Activated effector memory CD4-positive, alpha-beta T cell treated with anti-CD3 and anti-CD28 coated beads, Interleukin-2, amount 50 U/mL, for 16 hours (primary cell): ENCODE measurements around the gene CD6.
A peak's percentile ranks its signal among the peaks of the same experiment; 100 is the strongest.

Source experiments
- DNase-seq: peaks from one replicate; pipeline ENCODE4 v3.0.0-alpha.2; 2020

The CD6 gene

GRCh38 chr11:61034704-61035525, 63.4 kb downstream of the CD6 start:
- no peak for DNase-seq

DNA sequence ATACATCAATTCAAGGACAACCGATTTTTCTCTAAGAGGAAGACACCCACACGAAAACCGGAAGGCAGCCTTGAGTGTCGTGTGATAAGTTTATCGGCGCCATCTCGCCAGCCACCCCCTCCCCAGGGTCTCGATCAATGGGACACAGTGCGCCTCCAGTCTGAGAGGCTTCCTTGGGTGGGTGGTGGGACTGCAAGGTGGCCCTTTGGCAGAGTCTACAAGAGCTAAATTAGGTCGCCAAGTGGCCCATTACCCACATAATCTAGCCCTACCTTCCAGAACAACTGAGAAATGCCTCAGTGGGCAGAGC, 64.0 kb downstream of the CD6 start:
- no peak for DNase-seq

DNA sequence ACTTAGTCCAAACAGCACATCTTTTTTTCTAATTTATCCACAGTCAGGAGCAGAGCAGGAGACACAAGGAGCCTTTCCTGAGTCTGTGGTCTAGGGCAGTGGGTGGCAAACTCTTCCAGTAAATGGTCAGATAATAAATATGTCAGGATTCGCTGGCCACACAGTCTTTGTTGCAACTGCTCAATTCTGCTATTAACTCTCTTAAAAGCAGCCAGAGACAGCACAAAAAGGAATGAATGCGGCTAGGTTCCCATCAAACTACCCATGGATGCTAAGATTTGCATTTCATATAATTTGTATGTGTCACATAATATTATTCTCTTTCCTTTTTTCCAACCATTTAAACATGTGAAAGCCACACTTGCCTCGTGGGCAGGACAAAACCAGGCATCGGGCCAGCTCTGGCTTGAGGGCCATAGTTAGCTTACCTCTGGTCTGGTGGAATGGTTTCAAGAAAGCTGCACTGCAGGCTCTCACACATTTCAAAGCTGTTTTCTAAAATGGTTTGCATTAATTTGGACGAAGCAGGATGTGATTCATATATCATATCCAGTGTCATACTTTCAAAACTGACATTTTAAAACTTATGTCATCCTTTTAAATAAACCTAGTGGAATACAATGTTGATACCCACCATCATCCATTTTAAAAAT, 66.1 kb downstream of the CD6 start:
- no peak for DNase-seq

DNA sequence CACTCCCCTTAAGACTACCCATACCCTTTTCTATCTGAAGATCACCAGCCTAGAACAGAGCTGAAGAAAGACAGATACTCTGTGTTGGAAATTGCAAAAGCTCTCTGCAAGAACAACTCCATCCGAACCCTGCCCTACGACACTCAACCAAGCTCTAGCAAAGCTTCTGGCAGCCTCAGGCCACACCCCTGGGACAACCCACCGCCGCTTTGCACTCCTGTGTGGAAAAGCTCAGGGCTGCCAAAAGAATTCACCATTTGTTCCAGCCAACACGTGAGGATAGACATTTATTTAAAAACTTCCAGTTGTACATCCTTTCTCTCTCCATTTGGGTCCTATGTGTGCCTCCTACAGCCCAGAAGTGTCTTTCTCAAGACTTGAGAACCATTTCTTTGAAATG, 68.4 kb downstream of the CD6 start:
- DNase-seq, result no peak

DNA sequence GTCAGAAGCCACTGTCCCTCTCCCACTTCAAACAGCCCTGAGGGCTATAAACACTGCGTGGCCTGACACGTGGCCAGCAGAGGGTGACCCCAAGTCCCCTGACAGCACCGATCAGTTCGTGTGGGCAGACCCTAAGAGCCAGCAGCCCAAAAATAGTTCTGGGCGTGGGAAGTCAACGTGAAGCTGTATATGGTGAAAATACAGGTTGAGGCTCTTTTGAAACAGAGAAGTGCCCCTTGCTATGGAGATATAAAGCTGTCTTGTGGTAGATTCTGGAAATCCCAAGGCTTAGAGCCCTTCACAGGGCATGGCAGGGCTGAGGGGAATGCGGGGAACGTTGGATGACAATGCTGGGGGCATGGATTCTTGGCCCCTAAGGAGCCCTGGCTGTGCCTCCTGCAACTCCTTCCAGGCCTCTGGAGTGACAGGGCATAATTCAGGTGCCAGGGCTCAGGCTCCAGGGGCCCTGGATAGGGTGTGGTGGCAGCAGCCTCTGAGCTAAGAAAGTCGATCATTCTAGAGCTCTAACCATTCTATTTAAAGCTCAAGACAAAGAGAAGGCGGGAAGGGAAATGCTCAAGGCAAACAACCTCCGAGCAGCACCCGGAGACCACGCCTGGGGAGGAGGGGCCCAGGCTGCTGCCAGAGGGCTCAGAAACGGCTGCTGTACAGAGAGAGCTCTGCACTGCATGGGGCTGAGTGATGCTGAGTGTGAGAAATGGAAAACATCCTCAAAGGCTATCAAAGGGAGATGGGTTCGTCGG, 70.5 kb downstream of the CD6 start:
- DNase-seq, result peak; percentile 91

- DNase-seq, result no peak
Measured at GRCh38 chr11:61042537-61042936, 71.1 kb downstream of the CD6 start.

DNA sequence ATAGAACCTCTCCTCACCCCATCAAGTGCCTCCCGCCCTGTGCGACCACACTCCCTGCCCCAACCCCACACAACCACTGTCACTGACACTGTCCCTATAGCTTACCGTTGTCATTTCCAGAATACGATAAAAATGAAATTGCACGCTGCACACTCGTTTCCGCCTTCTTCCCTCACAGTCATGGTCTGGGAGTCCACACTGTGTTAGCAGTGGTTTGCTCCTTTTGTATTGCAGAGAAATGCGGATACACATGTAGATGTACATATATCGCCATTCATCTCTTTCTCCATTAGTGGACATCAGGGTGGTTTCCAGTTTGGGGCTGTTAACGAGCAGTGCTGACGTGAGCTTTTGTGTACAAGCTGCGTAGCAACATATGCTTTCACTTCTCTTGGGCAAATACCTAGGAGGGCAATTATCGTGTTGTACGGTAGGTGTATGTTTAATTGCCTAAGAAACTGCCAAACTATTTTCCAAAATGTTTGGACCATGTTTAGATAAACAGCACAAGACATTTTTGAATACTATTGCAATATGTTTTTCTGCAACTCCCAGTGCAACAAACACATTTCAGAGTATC, 71.6 kb downstream of the CD6 start:
- DNase-seq, result peak; percentile 67

GRCh38 chr11:61045271-61045670, 73.8 kb downstream of the CD6 start:
- peak; percentile 16 for DNase-seq

DNA sequence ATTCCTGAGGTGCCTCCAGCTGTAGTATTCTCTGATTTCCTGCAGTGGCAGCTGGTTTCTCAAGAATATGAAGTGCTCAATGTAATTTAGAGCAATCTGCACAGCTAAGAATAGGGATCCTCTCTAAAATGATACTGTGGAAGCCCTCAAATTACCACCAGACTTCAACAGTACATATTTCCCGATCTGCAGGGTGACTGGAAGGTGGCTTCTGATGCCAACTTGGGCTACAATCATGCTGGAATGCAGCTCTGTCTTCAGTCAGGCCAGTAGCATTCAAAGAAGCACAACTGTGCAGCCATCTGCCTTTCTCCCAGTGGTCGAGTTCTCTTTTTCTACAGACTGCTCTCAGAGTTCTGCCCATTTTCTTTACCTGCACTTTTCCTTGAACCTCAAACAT, 75.4 kb downstream of the CD6 start:
- DNase-seq, result peak; percentile 12

DNA sequence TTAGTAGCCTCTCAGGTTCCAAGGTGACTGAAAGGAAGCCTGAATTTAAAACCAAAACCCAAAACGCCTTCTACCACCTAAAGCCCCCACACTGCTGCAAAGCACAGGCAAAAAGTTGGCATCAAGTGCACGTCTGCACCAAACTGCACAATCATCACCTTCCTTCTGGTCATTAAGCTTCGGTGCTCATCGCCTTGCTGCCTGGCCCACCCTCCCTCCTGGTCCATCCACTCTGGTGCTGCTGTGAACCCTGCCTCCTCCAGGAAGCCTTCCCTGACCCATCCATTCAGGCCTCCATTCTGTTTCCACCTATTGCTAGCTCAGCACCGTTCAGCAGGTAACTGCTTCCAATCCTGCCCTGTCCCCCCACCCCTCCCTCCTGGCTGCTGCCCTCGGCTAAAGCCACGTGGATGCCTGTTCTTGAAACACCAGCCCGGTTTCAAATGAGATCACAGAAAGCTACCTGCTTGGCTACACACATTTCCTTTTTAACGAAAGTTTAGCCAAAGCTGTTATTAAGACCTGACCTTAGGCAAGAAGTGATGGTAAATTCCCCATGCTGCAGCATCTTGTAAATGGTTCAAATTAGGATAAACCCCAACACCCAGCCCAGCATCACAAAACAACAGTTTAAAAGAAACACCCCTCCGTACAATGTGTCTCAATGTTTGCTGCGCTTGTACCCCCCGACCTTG, 77.0 kb downstream of the CD6 start:
- peak; percentile 55 for DNase-seq

GRCh38 chr11:61049063-61049377, 77.5 kb downstream of the CD6 start:
- peak; percentile 34 for DNase-seq

- DNase-seq, result peak; percentile 24
Measured at GRCh38 chr11:61049859-61050258, 78.4 kb downstream of the CD6 start.

DNA sequence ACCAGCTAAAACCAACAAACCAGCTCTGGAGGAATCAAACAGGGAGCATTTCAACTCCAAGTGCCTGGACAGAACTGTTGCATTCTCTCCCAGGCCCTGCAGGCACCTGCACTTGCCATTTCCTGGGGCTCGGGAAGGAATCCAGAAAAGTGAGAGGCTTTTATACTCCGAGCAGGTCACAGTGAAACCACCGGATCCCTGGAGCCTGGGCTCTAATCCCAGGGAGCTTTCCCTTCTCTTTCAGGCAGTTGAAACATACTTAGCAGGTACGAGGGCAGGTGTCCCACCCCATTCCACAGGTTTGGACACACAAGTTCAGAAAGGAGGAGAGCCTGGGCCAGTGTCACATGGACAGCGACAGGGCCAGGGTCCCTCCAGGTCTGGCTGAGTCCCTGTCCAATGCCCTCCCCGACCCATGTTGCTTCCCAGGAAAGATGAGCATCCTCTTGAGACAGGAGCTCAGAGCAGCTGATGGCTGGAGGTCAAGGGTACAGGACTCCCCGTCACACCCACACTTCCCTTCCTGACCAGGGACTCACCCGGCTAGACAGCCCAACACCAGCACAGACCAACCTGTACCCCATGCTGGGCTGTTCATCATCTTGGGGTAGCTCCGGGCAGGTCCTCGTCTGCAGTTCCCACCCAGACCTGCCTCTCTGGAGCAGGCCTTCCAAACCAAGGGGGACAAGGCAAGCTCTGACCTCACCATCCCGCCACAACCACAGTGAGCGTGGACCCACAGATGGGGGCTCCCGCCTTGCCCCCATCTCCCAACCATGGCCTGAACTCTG, 80.9 kb downstream of the CD6 start:
- no peak for DNase-seq

- no peak for DNase-seq
Measured at GRCh38 chr11:61053191-61053590, 81.7 kb downstream of the CD6 start.

DNA sequence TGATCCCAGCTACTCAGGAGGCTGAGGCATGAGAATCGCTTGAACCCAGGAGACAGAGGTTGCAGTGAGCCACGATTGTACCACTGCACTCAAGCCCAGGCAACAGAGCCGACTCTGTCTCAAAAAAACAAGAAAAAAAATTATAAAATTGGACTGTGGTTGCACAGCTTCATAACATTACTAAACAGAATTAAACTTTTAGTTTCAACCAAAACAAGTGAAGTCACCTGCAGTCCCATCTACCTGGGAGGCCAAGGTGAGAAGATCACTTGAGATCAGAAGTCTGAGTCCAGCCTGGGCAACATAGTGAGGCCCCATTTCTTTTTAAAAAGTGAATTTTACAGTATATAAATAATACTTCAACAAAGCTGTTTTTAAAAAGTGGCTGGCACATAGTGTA, 83.0 kb downstream of the CD6 start:
- DNase-seq, result no peak

DNA sequence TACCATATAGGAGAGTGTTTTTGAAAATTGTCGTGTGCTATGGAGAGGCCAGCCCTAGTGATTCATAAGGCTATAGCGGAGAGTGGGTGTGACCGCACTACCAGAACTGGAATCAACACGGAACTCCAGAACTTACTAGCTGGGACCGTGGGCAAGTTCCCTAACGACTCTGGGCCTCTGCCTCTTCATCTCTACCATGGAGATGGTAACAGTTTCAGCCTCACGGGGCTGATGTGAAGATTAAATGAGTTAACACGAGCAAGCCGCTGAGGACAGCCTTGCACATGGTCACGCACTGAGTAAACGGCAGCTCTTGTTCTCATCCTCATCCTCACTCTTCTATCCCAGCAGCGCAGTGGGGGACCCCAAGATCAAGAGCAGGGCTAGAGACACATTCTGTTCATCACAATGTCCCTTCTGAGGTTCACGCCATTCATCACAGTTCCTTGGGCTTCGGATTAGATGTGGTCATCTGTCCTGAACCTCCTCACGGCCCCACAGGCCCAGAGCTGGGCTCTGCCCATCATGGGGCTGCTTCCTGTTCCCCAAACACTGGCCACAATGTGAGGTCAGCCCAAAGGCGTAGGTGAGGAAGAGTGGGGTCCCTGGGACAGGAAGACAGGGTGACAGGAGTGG, 83.6 kb downstream of the CD6 start:
- DNase-seq, result peak; percentile 78

GRCh38 chr11:61055776-61056175, 84.3 kb downstream of the CD6 start:
- DNase-seq, result peak; percentile 25

DNA sequence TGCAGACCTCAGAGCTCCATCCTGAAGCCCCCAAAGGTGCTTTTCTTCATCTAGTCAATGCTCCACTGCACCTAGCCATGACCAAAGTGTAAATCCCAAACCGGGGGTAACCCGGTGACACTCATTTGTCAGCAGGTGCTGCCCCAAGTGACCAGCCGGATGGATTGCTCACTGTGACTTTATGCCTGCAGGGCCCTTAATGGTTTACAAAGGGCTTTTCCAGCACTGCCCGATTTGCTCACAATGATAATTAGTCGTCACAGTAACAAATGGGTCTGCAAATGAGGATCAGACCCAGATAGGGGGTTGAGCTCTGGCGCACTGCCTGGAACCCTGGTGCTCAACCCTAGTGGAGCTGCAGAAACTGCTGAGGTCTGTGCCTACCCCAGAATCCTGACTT, 85.1 kb downstream of the CD6 start:
- DNase-seq, result no peak

GRCh38 chr11:61056981-61057380, 85.5 kb downstream of the CD6 start:
- DNase-seq, result peak; percentile 55

GRCh38 chr11:61057615-61058014, 86.1 kb downstream of the CD6 start:
- peak; percentile 53 for DNase-seq

DNA sequence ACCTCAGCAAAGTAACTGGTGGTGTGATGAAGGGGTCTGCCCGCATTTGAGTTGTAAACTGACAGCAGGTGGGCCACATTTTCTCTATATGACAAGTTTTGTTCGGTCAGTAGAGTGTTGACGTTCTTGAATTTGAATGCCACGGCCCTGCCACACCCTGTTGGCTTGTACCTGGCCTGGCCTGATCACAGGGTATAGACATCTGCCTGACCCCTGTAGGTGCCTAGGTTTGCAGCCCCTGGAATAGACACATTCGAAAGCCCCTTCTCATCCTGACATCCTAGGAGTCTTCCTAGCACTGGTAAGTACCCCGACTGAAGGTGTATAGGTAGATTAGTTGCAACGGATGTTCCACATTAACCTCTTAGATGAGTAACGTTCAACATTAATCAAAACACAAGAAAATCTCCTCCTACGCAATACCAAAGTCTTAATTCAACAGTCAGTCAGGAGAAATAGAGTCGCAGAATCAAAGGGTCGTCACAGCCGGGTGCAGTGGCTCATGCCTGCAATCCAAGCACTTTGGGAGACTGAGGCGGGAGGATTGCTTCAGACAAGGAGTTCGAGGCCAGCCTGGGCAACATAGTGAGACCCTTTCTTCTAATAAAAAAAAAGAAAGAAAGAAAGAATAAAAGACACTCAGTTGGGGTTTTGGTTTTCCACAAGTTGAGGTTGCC, 87.2 kb downstream of the CD6 start:
- DNase-seq, result peak; percentile 61
